Measurements from ENCODE around the gene ESF1.

Gene ESF1, protein sequence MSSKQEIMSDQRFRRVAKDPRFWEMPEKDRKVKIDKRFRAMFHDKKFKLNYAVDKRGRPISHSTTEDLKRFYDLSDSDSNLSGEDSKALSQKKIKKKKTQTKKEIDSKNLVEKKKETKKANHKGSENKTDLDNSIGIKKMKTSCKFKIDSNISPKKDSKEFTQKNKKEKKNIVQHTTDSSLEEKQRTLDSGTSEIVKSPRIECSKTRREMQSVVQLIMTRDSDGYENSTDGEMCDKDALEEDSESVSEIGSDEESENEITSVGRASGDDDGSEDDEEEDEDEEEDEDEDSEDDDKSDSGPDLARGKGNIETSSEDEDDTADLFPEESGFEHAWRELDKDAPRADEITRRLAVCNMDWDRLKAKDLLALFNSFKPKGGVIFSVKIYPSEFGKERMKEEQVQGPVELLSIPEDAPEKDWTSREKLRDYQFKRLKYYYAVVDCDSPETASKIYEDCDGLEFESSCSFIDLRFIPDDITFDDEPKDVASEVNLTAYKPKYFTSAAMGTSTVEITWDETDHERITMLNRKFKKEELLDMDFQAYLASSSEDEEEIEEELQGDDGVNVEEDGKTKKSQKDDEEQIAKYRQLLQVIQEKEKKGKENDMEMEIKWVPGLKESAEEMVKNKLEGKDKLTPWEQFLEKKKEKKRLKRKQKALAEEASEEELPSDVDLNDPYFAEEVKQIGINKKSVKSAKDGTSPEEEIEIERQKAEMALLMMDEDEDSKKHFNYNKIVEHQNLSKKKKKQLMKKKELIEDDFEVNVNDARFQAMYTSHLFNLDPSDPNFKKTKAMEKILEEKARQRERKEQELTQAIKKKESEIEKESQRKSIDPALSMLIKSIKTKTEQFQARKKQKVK

GRCh38 chr20:13784893-13785715 is at the start of gene ESF1, which contains the start of gene NDUFAF5:
Gene ESF1 (minus strand): TSS chr20:13784919. CDS start chr20:13783140, 1,779 bp downstream.
Gene NDUFAF5 (plus strand): TSS chr20:13785028. CDS start chr20:13785069, 41 bp downstream.
- DNase-seq (ENCODE audit: low read depth in 2 of 2), result peak; percentile 81 to 88

DNA sequence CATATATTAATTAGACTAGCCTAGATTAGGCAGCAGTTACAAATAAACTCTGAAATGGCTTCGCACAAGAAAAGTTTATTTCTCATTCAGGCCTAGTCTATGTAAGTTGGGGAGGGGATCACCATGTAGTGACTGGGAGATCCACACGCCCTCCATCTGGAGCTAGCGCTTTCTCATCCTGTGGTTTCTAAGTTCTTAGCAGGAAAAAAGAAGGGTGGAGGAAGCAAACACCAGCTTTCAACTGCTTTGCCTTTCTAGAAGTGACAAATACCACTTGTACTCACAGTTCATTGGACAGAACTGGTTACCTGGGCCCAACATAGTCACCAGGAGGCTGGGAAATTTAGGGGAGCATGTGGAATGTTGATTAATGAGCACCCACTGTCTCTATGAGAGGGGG is 46.8 kb upstream of the ESF1 start:
- no peak for DNase-seq (ENCODE audit: low read depth in 2 of 2)

- DNase-seq (ENCODE audit: low read depth in 2 of 2), result no peak
These were observed 40.7 kb upstream of the ESF1 start for GRCh38 chr20:13825465-13825864.

DNA sequence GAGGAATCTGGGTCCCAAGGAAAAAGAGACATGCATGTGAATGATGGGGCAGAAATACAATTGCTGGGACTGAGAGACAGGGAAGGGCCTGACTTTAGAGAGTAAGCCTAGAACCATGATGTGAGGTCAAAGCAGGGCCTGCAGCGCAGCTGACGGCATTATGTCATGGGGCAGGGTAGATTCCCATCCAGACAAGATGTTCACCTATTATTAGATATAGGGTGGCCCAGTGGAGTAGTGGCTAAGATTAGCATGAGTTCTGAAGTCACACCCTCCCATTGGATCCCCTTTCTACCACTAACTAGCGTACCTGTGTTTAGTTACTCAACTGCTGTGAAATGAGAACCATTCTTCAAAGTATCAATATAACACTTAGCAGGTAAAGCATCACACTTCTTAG is 39.7 kb upstream of the ESF1 start:
- DNase-seq (ENCODE audit: low read depth in 2 of 2), result no peak

DNA sequence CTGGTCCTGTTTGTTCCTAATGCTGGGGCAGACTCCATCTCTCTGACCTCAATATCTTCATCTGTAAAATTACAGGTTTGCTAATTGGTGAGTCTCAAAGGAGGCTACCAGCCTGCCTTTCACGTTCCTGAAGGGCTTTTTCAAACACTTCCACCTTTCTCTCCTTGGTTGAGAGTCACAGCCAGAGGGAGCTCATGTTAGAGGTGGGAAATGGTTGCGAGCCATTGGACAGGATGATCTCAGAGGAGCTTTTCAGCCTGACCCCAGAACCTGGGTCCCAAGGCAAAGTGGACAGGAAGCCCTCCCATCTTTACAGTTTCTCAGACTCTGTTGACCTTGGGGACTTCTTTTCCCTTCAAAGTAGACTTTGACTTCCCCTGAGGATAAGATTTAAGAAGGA is 37.7 kb upstream of the ESF1 start:
- DNase-seq (ENCODE audit: low read depth in 2 of 2), result no peak

DNA sequence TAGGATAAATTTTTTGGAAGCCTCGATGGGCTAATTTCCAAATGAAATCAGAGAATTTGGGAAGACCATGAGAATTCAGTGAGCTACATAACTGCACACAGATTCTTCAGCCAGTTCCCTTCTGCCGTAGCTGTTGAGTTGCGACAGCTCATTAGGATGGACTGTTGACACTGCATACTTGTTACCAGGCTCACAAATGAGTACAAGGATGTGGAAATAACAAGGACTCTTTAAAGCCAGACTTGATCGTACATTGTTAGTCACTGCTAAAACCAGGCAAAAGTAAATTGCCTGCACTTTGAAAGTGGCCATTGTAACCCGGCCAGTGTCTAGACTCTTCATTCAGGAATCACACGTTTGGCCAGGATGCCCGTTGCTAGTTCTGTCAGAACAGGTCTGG is 37.2 kb upstream of the ESF1 start:
- no peak for DNase-seq (ENCODE audit: low read depth in 2 of 2)

DNA sequence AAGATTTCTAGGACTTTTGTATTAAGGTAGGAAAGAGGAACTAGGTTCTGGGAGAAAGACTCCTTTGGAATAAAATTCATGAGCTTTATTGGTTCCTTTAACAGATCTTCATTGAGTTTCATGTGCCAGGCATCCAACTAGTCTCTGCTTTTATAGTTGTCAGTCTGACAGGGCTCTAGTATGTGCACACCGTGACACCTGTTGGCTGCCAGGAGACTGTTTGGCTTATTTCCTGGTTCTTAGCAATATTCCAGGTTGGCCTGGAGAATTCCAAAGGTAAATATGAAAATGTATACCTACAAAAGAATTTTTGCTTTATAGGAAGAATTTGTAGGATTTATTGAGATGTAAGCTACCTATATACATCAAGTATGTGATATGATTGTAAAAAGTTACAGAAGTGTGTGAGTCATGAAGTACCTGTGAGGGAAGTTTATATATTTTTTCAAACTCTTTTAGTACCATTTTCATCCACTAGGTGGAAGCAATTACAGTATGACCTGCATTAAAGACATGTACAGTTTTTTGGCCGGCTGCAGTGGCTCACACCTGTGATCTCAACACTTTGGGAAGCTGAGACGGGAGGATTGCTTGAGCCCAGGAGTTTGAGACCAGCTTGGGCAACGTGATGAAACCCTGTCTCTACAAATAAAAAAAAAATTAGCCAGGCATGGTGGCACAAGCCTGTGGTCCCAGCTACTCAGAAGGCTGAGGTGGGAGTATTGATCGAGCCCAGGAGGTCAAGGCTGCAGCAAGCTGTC is 35.3 kb upstream of the ESF1 start:
- no peak for DNase-seq (ENCODE audit: low read depth in 2 of 2)

DNA sequence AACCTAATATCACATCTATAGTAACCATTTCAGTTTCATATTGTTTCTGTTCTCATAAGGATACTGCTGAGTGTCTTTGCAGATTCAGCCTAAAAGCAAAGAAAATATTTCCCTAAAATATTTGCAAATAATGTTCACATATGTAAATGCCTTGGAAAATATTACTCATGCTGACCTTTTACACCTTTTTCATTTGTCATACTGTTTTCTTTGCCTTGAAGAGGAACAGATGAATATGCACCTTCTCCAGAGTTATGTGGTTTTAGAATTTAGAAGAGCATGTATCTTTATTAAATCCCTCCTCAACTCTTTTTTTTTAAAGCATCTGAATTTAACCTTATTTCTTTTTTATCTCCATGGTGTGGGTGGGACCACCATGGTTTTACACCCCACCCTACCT is 32.6 kb upstream of the ESF1 start:
- no peak for DNase-seq (ENCODE audit: low read depth in 2 of 2)

DNA sequence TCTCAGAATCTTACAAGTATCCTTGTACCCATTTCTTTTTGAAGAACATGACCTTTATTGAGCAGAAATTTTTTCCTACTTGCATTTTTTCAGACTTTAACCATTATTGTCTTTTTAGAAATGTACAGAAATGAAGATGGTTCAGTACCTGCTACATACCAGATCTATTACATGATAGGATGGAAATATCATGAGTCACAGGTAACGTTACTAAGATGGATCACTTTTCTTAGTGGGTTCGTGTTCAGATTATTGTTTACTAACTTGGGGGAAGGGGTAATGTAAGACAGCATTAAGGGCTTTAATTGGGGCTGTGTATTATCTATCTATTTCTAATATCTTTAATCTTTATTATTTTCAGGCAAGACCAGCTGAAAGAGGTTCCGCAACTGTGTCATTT is 32.0 kb upstream of the ESF1 start:
- no peak for DNase-seq (ENCODE audit: low read depth in 2 of 2)

GRCh38 chr20:13814672-13815071 is 30.0 kb upstream of the ESF1 start:
- DNase-seq (ENCODE audit: low read depth in 2 of 2), result no peak

- DNase-seq (ENCODE audit: low read depth in 2 of 2), result no peak
These were observed 29.2 kb upstream of the ESF1 start for GRCh38 chr20:13813910-13814309.

- no peak for DNase-seq (ENCODE audit: low read depth in 2 of 2)
These were observed 25.7 kb upstream of the ESF1 start for GRCh38 chr20:13810446-13810845.

DNA sequence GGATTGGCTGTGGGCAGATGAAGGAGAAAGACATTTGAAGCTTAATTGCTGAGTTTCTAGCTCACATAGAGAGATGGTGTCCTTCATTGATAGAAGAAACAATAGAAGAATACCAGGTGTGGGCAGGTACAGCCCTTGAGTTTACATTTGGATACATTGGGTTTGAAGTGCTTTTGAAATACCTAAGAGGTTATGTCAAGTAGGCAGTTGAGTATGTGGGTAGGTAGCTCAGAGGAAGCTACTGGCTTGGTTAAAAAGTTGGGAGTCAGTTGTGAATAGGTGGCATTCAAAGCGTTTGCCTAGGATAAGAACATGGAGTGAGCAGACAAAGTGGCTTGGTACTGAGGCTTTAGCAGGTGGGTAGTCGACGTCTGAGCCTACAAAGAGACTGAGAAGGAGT is 25.1 kb upstream of the ESF1 start:
- no peak for DNase-seq (ENCODE audit: low read depth in 2 of 2)

GRCh38 chr20:13809373-13809772 is 24.7 kb upstream of the ESF1 start:
- DNase-seq (ENCODE audit: low read depth in 2 of 2), result no peak

DNA sequence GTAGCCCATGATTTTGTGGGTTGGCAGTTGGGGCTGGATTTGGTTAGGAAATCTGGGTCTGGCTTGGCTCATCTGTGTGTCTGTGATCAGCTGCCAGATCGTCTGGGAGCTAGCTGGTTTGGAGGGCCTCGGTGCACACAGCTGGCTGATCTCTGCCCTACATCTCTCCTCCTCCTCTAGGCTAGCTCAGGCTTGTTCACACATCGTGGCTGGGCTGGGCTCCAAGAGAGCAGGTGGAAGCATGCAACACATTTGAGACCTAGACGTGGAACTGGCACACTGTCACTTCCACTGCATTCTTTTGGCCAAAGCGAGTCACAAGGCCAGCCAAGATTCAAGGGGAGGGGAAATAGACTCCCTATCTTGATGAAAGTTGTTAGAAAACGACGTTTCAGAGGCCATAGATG is 16.0 kb upstream of the ESF1 start:
- no peak for DNase-seq (ENCODE audit: low read depth in 2 of 2)

DNA sequence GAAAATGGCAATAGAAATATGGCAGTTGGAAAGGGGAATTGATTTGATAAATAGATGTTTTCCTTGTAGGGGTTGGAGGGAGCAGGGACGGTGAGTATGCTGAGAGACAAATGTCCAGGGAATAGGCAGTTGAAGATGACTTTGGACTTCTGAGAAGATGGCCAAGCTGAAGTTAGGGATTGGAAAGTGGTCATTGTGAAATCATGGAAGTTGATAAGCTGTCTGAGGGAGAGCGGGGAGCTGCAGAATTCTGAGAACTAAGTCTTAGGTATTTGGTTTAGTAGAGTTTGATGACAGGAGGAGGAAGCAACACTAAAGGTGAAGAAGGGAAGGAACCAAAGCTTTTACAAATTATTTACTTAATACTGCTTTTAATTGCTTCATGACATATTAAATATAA is 15.3 kb upstream of the ESF1 start:
- DNase-seq (ENCODE audit: low read depth in 2 of 2), result no peak

- no peak for DNase-seq (ENCODE audit: low read depth in 2 of 2)
These were observed 14.3 kb upstream of the ESF1 start for GRCh38 chr20:13799040-13799439.

DNA sequence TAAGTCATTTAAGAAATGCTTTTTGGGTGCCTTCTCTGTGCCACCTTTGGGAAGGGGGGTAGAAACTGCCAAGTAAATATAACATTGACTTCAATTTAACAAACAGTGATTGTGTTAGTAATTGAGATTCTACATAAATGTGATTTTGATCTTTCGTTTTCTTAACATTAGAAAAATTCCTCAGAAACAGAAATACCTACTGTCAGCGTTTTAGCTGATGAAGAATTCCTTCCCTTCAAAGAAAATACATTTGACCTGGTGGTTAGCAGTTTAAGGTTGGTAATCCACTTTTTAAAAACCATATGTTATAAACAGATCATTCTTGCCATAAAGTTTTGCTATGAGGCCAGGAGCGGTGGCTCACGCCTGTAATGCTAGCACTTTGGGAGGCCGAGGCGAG is 9.9 kb upstream of the ESF1 start:
- no peak for DNase-seq (ENCODE audit: low read depth in 2 of 2)

DNA sequence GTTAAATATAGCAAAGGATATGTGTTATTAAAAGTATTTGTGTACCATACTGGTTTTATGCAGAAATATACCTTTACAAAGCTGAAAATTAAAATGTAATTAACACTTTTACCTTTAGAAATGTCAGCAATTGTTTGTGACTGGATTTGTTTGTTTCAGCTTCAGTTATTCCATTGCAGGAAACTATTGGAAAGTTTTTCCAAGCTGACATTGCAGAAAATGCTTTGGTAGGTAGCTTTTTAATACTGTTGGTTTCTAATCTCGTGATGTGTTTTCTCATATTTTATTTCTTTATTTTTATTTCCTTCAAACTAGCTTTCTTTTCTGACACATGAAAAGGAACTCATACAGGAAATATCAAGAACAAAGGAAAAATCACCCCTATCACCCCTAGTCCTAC is 8.3 kb upstream of the ESF1 start:
- no peak for DNase-seq (ENCODE audit: low read depth in 2 of 2)

- DNase-seq (ENCODE audit: low read depth in 2 of 2), result no peak
These were observed 7.1 kb upstream of the ESF1 start for GRCh38 chr20:13791540-13792459.

Measured in stimulated activated CD4-positive, alpha-beta T cell treated with anti-CD3 and anti-CD28 coated beads, Interleukin-4, amount 100 ng/mL, for 48 hours (primary cell).